Measurements from ENCODE around the gene INKA2.
"Not testable (repeated sequence)": the region's sequence is repeated elsewhere in the genome, so short reads cannot be mapped to it uniquely, and the experiment has no call there.

The INKA2 gene

GRCh38 chr1:111749628-111750027, 10.4 kb upstream of the INKA2 start:
- no peak for DNase-seq

- no peak for DNase-seq
These were observed 8.8 kb upstream of the INKA2 start for GRCh38 chr1:111747947-111748346.

GRCh38 chr1:111747282-111747734, 8.1 kb upstream of the INKA2 start:
- DNase-seq = peak in 4 of 5 experiments; percentile 23 to 88 (median 38)

- DNase-seq = no peak
These were observed 7.4 kb upstream of the INKA2 start for GRCh38 chr1:111746614-111746999.

GRCh38 chr1:111745675-111746613, 6.7 kb upstream of the INKA2 start:
- DNase-seq = no peak

GRCh38 chr1:111743679-111744101, 4.5 kb upstream of the INKA2 start:
- no peak for DNase-seq

- DNase-seq = no peak
These were observed 3.8 kb upstream of the INKA2 start for GRCh38 chr1:111742938-111743549.

GRCh38 chr1:111742292-111742691, 3.1 kb upstream of the INKA2 start:
- DNase-seq = not testable (repeated sequence)

- peak in 2 of 5 experiments; percentile 13 to 35 for DNase-seq
These were observed 950 bp upstream of the INKA2 start for GRCh38 chr1:111739925-111740765.

- peak in 4 of 5 experiments; percentile 30 to 71 (median 36) for DNase-seq
These were observed 580 bp downstream of the INKA2 start for GRCh38 chr1:111738436-111739193.

- no peak for DNase-seq
These were observed 1.1 kb downstream of the INKA2 start for GRCh38 chr1:111738133-111738435.

- no peak for DNase-seq
These were observed 1.7 kb downstream of the INKA2 start for GRCh38 chr1:111737216-111738132.

- DNase-seq = no peak
These were observed 2.5 kb downstream of the INKA2 start for GRCh38 chr1:111736548-111737215.

- no peak for DNase-seq
These were observed 3.2 kb downstream of the INKA2 start for GRCh38 chr1:111735858-111736544.

GRCh38 chr1:111735321-111735720, 3.9 kb downstream of the INKA2 start:
- no peak for DNase-seq

GRCh38 chr1:111734856-111735255, 4.3 kb downstream of the INKA2 start:
- no peak for DNase-seq

GRCh38 chr1:111734426-111734825, 4.8 kb downstream of the INKA2 start:
- DNase-seq = no peak

GRCh38 chr1:111733992-111734341, 5.2 kb downstream of the INKA2 start:
- no peak for DNase-seq

- no peak for DNase-seq
These were observed 5.8 kb downstream of the INKA2 start for GRCh38 chr1:111733183-111733991.

All from T-helper 2 cell (primary cell).